ENCODE measurements around the gene U2SURP.
A peak's percentile ranks its signal among the peaks of the same experiment; 100 is the strongest.
"Not testable (repeated sequence)": the region's sequence is repeated elsewhere in the genome, so short reads cannot be mapped to it uniquely, and the experiment has no call there.

Gene U2SURP

GRCh38 chr3:143073983-143074382, 72.6 kb downstream of the U2SURP start:
- not testable (repeated sequence) for DNase-seq

DNA sequence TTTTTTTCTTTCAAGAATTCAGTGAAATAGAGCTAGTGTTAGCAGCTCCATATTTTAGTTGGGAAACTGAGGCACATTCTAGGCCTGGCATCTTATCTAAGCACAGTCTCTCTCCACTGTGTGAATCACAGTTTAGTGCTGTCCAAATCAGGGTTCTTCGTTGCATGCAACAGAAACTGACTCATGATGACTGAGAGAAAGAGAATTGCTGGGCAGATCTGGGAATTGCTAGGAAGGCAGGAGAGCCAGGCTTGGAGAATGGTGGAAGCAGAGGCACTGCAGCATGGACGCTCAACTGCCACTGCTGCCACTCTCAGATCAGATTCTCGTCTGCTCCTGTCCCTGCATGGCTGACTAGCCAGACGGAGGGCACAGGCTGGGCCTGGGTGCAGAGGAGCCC, 77.5 kb downstream of the U2SURP start:
- DNase-seq, result no peak

- no peak for DNase-seq
Observed at GRCh38 chr3:143080196-143080595, 78.8 kb downstream of the U2SURP start.

DNA sequence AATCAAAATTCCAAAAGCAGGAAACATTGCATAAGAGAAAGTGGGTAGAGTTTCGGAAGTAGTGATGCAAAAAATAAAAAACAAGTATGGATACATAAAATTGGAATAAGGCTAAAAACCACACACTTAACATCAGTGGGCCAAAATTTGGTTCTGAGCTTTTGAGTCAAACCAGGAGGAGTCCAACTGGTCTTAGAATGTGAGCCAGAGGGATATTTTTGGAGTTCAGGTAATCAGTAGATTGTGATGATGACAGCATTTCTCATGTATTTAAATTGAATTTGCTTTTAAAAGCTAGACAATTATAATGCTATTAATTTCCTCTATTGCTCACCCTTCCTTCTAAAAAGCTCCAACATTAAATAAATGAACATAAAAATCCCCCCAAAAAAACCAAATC, 80.0 kb downstream of the U2SURP start:
- no peak for DNase-seq

- DNase-seq, result no peak
Observed at GRCh38 chr3:143081844-143082778, 80.7 kb downstream of the U2SURP start.

DNA sequence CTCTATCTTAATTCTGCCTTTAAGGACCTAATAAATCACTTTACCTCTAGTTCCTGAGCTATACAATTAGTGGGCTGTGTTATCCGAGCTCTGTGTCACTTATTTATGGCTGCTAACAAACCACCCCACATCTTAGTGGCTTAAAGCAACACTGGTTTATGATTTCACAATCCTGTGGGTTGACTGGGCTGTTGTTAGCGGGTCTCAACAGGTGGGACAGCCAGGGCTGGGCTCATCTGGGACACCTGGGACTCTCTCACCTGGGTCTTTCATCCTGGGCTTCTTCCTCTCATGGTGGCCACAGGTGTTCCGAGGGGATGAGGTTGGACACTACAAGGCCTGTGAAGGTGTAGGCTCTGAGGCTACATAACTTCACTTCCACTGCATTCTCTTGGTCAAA, 82.4 kb downstream of the U2SURP start:
- DNase-seq, result no peak

- DNase-seq, result peak; percentile 57
Observed at GRCh38 chr3:143084856-143085731, 83.7 kb downstream of the U2SURP start.

DNA sequence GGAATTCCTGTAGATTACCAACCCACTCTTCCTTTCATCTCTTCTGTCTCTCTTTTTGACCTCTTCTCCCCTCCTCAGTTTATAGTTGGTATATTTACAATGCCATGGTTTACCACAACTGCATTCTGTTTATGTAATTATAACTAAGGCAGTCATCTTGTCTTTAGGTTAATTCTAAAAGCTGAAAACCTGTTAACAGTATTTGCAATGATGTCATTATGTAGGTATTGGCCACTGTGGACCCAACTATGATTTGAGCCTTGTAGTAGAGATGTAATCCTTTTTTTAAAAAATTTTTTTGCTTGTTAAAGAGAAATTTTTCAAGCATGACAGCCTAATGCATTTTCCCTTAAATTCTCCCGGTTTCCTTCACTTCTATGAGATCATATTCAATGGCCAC, 87.5 kb downstream of the U2SURP start:
- no peak for DNase-seq

DNA sequence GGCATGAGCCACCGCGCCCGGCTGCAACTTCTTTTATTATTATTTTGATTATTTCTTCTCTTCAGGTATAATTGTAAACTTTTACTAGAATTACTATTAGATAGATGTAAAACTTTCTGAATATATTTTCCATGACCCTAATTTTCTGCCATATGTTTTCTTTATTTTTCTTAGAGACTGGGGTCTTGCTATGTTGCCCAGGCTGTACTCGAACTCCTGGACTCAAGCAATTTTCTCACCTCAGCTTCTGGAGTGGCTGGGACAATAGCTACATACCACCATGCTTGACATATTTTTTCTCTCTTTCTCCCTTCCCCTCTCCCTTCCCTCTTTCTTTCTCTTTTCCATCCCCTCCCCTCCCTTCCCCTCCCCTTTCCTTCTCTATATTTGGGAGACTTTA, 88.6 kb downstream of the U2SURP start:
- no peak for DNase-seq

- DNase-seq, result peak; percentile 60
Observed at GRCh38 chr3:143090486-143090885, 89.1 kb downstream of the U2SURP start.

- DNase-seq, result no peak
Observed at GRCh38 chr3:143090976-143091837, 89.8 kb downstream of the U2SURP start.

DNA sequence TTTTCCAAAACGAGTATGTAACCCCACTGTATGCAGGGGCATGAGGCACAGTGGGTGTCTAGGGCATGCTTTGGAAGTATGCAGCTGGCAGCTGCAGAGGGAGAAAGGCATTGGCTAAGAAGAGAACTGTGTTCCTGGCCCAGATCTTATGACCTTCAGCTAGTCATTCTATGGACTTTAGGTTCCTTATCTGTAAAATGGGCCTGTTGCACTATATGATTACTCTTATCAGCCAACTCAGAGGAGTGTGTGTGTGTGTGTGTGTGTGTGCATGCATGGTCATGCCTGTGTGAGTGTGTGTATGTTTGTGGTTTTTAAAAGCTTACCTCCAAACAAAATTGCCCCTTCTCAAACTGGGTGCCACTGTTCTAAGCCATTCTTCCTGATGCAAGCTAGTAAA, 90.8 kb downstream of the U2SURP start:
- DNase-seq, result no peak

GRCh38 chr3:143095813-143096212, 94.4 kb downstream of the U2SURP start:
- no peak for DNase-seq

GRCh38 chr3:143098032-143098764, 96.8 kb downstream of the U2SURP start:
- DNase-seq, result no peak

DNA sequence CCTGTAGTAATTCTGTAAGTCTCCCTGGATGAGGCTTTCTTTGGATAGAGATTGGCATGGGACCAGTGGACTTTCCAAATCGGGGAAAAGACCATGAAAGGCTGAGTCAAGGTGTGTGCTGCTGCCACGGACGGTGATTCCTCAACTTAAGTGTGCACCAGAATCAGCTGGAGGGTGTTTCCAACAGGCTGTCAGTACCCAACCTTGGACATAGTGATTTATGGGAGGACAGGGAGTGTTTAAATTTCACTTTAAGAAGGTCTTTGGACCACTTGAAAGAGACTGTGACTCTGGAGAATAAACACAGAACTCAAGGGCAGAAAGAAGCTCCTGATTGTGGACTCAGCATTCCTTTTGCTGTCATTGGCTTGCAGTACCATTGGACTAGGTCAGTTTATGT, 97.8 kb downstream of the U2SURP start:
- DNase-seq, result no peak

DNA sequence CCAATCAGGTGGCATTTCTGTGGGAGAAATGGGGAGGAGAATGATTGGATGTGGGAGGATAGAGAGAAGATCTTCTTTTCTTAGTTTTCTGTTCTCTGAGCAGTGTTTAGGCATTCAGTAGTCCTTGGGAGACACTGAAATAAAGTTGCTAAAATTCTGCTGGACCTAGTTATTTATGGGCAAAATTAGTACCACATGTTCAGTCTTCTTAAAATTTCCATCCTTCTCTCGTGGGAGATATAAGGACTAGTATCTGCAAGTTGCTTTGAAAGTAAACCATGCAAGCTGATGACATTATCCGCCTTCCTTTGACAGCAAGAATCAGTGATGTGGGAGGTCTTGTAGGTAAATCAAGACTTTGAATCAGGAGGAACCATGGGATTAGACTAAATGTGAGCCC, 98.3 kb downstream of the U2SURP start:
- DNase-seq, result no peak

DNA sequence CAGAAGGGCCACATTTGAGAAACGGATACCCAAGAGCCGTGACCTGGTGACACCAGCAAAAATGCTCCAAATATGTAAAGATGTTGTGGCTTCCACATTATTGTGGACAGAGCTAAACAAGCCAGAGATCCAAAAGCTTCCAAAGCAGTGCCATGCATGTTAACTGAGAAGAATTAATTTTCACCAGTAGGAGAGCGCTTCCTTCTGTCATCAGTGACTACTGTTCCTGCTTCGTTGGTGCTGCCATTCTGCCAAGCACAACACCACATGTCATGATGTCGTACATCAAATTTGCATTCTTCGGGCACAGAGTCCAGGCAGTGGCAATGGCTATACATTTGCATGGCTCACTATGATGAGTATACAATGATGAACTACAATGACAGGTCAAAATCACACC, 99.1 kb downstream of the U2SURP start:
- no peak for DNase-seq

DNA sequence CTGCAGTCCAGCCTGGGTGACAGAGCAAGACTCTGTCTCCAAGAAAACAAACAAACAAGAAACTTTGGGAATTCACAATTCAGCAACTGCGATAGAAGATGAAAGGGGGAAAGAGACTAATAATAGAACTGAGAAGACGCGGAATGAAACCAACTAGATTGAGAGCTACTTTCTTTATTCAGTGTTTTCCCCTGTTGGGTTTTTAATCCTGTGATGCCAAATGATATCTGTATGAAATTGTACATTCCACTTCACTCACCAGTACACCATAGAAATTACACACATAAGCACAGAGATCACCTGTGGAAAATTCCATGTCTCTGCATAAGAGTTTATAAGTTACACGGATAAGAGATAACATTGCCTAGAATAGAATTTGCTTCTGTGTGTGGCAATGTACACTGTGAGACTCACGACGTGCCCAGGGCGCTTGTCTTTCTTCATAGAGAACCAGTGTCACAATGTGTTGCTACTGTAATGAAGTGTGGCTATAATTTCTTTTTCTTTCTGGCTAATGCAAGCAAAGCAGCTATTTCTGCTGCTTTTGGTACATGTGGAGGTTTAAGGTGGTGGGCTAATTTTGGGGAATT, 100.5 kb downstream of the U2SURP start:
- DNase-seq, result no peak

DNA sequence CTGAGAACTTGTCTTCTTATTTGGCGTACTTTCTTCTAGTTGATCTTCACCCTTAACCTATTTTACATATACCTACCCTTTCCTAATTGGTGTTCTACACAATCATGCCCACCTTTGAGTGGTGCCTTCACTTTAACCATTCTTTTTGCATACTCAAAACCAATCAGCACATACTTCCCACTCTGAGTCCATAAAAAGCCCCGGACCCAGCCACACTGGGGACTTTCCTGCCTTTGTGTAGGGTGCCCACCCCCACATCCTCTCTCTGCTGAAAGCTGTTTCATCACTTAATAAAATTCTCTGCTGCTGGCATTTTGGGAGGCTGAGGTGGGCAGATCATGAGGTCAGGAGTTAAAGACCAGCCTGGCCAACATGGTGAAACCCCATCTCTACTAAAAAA, 102.3 kb downstream of the U2SURP start:
- no peak for DNase-seq

DNA sequence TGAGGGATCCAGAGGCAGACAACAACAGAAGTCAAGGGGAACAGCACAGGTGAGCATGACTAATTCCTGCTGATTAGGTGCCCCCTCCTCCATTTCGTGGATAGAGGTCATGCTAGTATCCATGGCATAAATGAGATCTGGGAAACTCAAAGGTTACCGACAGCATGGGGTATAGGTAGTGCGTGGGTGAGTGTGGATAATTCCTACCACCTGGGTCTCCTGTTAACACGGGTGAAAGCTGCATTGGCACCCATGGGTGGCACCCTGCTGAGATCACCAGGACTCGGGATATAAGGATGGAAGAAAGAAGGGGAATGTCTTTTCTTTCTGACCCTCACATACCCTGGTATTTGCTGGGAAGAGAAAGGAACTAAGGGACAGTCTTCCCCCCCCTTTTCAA, 103.8 kb downstream of the U2SURP start:
- DNase-seq, result no peak

DNA sequence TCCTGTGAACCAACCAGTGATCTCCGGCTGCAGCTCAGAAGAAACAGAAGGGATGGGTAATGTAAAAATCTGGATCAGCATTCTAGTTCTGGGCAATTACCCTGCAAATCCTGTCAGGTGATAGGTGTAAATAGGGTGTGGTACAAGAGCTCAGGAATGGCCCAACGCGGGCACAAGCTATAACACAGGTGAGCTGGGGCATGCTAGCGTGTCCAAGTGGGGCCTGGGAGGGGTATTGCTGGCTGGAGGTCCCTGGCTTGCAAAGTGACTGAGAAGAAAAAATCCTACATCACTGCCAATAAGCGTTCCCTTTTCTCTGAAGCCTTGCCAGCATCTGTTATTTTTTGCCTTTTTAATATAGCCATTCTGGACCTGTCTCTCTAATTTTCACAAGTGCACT, 108.5 kb downstream of the U2SURP start:
- DNase-seq, result no peak

Measured in femur (tissue), 1 donor.